ENCODE measurements around the gene HNRNPH1.

DNA sequence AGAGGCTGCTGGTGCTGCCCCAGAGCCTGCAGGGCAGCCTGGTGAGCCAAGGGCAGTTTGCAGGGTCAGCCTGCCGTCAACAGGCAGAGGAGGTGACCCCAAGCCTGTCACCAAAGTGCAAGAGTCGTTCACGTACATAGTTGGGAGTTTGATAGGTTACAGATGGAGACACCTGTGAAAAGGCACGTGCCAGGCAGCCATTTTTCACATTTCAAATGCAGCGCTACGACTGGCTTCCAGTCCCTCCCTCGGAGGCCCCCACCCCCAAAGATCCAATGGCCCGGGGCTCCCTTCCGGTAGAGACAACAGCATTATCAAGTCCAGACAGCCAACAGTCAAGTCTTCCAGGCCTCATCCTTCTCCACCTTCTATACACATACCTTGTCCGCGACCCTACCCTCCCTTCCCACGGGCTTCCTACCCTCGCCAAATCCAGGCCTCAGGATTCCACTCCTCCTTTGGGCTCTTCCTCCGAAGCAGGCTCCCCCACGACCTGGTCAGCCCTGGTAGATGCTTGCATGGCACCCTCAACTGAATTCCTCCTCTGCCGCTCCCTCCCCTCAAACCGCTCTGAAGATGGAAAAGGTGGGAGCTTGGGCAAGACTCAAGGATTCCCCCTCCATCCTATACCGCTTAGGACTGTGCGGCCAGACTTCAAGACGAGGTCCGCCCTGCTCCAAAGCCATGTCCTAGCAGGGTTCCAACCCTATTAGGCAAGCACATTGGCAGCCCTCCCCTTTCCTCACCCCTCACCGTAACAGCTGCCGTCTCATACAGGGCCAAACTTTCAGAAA, 13.2 kb downstream of the HNRNPH1 start:
- TF ChIP-seq, protein P1, sequence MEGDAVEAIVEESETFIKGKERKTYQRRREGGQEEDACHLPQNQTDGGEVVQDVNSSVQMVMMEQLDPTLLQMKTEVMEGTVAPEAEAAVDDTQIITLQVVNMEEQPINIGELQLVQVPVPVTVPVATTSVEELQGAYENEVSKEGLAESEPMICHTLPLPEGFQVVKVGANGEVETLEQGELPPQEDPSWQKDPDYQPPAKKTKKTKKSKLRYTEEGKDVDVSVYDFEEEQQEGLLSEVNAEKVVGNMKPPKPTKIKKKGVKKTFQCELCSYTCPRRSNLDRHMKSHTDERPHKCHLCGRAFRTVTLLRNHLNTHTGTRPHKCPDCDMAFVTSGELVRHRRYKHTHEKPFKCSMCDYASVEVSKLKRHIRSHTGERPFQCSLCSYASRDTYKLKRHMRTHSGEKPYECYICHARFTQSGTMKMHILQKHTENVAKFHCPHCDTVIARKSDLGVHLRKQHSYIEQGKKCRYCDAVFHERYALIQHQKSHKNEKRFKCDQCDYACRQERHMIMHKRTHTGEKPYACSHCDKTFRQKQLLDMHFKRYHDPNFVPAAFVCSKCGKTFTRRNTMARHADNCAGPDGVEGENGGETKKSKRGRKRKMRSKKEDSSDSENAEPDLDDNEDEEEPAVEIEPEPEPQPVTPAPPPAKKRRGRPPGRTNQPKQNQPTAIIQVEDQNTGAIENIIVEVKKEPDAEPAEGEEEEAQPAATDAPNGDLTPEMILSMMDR (conservative IDR thresholded peaks at IDR 0.05; ENCODE audit: low read length): no peak
- no peak for TF ChIP-seq EZH2phosphoT487 (IDR thresholded peaks at IDR 0.05; ENCODE audit: borderline replicate concordance)

Data from Loucy (cell line).